ENCODE measurements around the gene GZMM.

GZMM gene

GRCh38 chr19:590396-590745 is 46.5 kb downstream of the GZMM start:
- H3K4me3 ChIP-seq (replicated peaks in 1 of 2; ENCODE audit: low read depth in 2 of 2, low read length in 2 of 2), result peak overlapping the region in 1 of 2 donors; percentile 21
- TF ChIP-seq, protein P1, sequence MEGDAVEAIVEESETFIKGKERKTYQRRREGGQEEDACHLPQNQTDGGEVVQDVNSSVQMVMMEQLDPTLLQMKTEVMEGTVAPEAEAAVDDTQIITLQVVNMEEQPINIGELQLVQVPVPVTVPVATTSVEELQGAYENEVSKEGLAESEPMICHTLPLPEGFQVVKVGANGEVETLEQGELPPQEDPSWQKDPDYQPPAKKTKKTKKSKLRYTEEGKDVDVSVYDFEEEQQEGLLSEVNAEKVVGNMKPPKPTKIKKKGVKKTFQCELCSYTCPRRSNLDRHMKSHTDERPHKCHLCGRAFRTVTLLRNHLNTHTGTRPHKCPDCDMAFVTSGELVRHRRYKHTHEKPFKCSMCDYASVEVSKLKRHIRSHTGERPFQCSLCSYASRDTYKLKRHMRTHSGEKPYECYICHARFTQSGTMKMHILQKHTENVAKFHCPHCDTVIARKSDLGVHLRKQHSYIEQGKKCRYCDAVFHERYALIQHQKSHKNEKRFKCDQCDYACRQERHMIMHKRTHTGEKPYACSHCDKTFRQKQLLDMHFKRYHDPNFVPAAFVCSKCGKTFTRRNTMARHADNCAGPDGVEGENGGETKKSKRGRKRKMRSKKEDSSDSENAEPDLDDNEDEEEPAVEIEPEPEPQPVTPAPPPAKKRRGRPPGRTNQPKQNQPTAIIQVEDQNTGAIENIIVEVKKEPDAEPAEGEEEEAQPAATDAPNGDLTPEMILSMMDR (IDR thresholded peaks at IDR 0.05; ENCODE audit: low read depth, low read length), result no peak
- DNase-seq (ENCODE audit: low read depth in 2 of 2), result peak; percentile 36 to 49

DNA sequence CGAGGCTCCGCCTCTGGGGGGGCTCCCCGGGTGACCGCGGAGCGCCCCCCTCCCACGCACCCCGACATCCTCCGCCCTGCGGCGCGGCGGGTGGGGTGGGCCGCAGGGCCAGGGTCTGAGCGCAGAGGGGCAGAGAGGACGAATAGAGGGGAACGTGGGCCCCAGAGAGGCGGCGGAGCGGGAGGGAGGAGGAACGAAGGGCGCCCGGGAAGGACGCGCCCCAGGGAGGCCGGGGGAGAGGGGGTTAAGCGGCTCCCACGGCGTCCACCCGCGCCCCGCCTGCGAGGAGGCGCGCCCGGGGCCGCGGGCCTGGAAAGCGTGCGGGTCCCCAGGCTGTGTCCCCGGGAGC is 46.9 kb downstream of the GZMM start:
- TF ChIP-seq, protein P1 (IDR thresholded peaks at IDR 0.05; ENCODE audit: low read depth, low read length), result no peak
- DNase-seq (ENCODE audit: low read depth in 2 of 2), result no peak
- no peak overlapping the region for H3K4me3 ChIP-seq (replicated peaks in 1 of 2; ENCODE audit: low read depth in 2 of 2, low read length in 2 of 2)

DNA sequence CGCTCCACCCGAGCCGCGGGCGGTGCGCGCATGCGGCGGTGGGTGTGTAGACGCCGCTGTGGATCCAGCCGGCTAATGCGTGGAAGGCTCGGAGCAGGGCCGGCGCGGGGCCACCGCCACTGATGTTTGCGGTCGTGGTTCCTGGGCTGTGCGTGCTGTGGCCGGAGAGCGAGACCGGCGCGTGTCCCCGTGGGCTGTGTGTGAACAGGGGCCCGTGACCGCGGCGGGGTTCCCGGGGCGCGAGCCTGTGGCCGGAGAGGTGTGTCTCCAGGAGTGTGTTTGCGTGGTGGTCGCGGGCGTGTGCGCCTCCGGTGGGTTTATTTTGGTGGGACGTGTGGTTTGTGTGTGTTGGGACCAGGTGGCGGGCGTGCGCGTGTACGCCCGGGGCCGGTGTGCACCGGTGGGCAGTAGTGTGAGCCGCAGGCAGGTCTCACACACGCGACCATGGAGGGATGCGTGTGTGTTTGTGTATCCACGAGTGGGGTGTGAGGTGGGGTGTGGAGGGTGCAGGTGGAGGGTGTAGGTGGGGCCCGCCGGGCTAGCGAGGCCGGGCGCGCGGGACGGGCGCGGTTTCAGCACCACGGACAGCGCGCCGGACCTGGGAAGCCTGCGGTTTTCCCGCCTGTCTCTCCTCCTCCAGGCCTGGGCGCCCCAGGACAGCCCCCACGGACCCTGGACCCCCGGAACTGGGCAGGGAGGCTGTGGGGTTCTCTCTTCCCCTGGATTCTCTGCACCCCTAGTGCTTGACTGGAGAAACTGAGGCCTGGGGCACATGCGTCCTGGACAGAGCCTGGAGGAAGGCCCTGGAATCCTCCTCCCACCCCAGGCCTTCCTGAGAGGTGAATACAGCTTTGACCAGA is 47.5 kb downstream of the GZMM start:
- TF ChIP-seq, protein P1 (IDR thresholded peaks at IDR 0.05; ENCODE audit: low read depth, low read length), result no peak
- no peak for DNase-seq (ENCODE audit: low read depth in 2 of 2)
- no peak overlapping the region for H3K4me3 ChIP-seq (replicated peaks in 1 of 2; ENCODE audit: low read depth in 2 of 2, low read length in 2 of 2)

GRCh38 chr19:592101-592500 is 48.2 kb downstream of the GZMM start:
- no peak for DNase-seq (ENCODE audit: low read depth in 2 of 2)
- TF ChIP-seq, protein P1 (IDR thresholded peaks at IDR 0.05; ENCODE audit: low read depth, low read length), result no peak
- H3K4me3 ChIP-seq (replicated peaks in 1 of 2; ENCODE audit: low read depth in 2 of 2, low read length in 2 of 2), result no peak overlapping the region

GRCh38 chr19:593055-593454 is 49.2 kb downstream of the GZMM start:
- TF ChIP-seq, protein P1 (IDR thresholded peaks at IDR 0.05; ENCODE audit: low read depth, low read length), result no peak
- H3K4me3 ChIP-seq (replicated peaks in 1 of 2; ENCODE audit: low read depth in 2 of 2, low read length in 2 of 2), result no peak overlapping the region
- no peak for DNase-seq (ENCODE audit: low read depth in 2 of 2)

GRCh38 chr19:593505-593904 is 49.7 kb downstream of the GZMM start:
- TF ChIP-seq, protein P1 (IDR thresholded peaks at IDR 0.05; ENCODE audit: low read depth, low read length), result no peak
- DNase-seq (ENCODE audit: low read depth in 2 of 2), result no peak
- H3K4me3 ChIP-seq (replicated peaks in 1 of 2; ENCODE audit: low read depth in 2 of 2, low read length in 2 of 2), result no peak overlapping the region

Measured in cardiac fibroblast (primary cell).